ENCODE results near the gene SYNGR3.

SYNGR3 gene

DNA sequence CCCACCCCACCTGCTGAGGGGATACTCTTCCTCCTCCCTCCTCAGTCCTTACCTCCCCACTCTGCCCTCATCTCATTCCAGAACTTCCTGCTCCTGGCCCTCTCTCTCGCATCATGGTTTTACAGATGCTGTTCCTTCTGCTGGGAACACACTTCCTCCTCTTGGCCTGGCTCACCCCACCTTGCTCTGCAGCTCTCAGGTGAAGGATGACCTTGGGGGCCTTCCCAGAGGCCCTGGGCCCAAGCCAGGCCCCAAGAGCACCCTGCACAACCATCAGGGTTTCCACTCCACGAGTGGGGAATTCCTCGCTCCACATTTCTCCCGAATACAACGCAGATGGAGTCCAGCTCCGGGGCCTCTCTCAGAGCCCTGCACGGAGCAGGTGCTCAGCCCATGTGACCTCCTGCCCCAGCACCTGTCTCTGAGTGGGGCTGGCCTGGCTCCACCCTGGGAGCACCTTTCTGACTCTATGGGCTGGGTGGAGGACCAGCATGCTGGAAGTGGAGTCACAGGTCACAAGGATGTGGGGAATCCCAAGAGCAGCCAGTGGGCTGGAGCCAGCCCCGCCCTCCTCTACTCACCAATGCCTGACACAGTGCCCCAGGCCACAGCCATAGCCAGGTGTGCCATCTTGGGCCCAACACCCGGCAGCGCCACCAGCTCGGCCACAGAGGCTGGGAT, 53.4 kb downstream of the SYNGR3 start:
- DNase-seq: no peak
